OCI-LY1 (cell line): Measurements from ENCODE around the gene NCKAP5L.

Experiments
- CTCF ChIP-seq: fragments of 200-600 bp; sonication (generic), shearing (Covaris generic); IDR thresholded peaks from 2 replicates; pipeline ENCODE4 v1.5.1; 2017; ENCODE audit warnings: mild to moderate bottlenecking, antibody characterized with exemption, low read length, moderate library complexity, mixed read lengths
- EZH2 ChIP-seq: fragments of 200-600 bp; sonication (generic), shearing (Covaris generic); IDR thresholded peaks from 2 replicates; pipeline ENCODE4 v1.8.0; 2017; ENCODE audit warnings: borderline replicate concordance, mixed run types, mild to moderate bottlenecking, antibody characterized with exemption, low read length, moderate library complexity, mixed read lengths

GRCh38 chr12:49808686-49809380 lies 19.4 kb downstream of the NCKAP5L start:
- TF ChIP-seq CTCF = no peak
- TF ChIP-seq EZH2 = no peak
